Erythroblast (primary cell): ENCODE data around the gene MCF2L.

Source experiments
- GATA1 ChIP-seq: IDR thresholded peaks from 2 replicates; pipeline ENCODE4 v1.6.1; 2011; ENCODE audit warnings: low read depth, mild to moderate bottlenecking, control low read depth, low read length, moderate library complexity
- POLR2A ChIP-seq: IDR thresholded peaks from 2 replicates; pipeline ENCODE4 v1.6.1; 2011; ENCODE audit warnings: mild to moderate bottlenecking, low read length

DNA sequence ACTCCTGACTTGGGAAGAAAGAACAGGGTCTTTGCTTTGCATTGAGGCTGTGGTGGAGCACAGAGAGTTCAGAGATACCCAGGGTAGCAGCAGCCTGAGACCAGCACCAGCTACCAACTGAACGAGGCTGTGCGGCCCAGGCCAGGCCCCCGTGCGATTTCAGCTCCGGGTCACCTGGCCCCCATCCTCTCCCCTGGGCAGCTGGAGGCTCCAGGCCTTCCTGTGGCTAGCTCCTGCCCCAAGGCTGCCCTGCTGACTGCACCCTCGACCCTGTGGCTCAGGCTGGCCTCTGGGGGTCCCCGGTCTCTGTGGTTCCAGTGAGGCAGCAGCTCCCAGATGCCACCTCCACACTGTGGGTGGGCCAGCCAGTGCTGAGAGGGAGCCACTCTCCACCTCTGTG, 52.8 kb downstream of the MCF2L start:
- TF ChIP-seq POLR2A: no peak
- no peak for TF ChIP-seq GATA1
